ENCODE data around the gene SP1.

DNA sequence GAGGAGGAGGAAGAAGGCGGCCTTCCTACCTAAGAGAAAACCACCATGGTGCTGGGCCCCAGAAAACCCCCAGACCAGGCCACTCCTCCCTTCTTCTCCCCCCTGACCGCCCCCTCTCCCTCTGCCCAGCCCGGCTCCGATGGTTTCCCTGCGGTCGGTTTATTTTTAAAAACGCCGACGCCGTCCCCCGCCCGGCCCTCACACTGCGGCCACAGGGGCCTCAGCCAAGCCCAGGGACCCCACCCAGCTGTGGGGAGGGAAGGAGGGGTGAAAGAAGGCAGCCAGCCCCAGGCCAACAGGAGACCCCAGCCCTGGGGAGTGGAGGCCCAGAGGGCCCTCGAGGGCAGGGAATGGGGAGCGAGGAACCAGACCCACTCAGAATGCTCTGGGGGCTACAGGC is 47.2 kb upstream of the SP1 start:
- TF ChIP-seq POLR2AphosphoS5 (IDR thresholded peaks at IDR 0.05), result no peak
- no peak for TF ChIP-seq POLR2A (IDR thresholded peaks at IDR 0.05)

All from suprapubic skin (tissue), 4 donors.